ENCODE results near the gene CCDC70.
A peak's percentile ranks its signal among the peaks of the same experiment; 100 is the strongest.

Gene CCDC70

GRCh38 chr13:51829568-51829899, 32.2 kb upstream of the CCDC70 start:
- Histone ChIP-seq H3F3A (ENCODE audit: control insufficient read depth, insufficient read depth) (peaks cover 33% of the 10 kb centered on the region), H4K20me1 (ENCODE audit: control insufficient read depth, insufficient read depth, low read depth, low read length) (no peaks in the 10 kb centered on the region), H3K79me2 (ENCODE audit: control insufficient read depth, low read length) (no peaks in the 10 kb centered on the region), H3K36me3 (ENCODE audit: control insufficient read depth, low read length) (no peaks in the 10 kb centered on the region), H3K27ac (ENCODE audit: low read depth, low read length) (peak overlapping the region; percentile 95), H3K4me3 (ENCODE audit: low read length) (peak overlapping the region; percentile 68), H3K9me3 (ENCODE audit: control insufficient read depth, insufficient read depth, low read length) (no peaks in the 10 kb centered on the region), H3K9me2 (replicated peaks; ENCODE audit: control insufficient read depth, low read length) (no peaks in the 10 kb centered on the region), H3K4me2 (ENCODE audit: low read length) (peak overlapping the region; percentile 87), H3K27me3 (ENCODE audit: control insufficient read depth, low read length) (no peaks in the 10 kb centered on the region), H3K4me1 (ENCODE audit: control insufficient read depth, low read length) (peaks cover 100% of the 10 kb centered on the region)
- TF ChIP-seq EZH2phosphoT487 (IDR thresholded peaks at IDR 0.05; ENCODE audit: borderline replicate concordance, low read length) (no peak), CTCF (IDR thresholded peaks at IDR 0.05; ENCODE audit: low read depth, low read length, poor library complexity, severe bottlenecking) (no peak)

DNA sequence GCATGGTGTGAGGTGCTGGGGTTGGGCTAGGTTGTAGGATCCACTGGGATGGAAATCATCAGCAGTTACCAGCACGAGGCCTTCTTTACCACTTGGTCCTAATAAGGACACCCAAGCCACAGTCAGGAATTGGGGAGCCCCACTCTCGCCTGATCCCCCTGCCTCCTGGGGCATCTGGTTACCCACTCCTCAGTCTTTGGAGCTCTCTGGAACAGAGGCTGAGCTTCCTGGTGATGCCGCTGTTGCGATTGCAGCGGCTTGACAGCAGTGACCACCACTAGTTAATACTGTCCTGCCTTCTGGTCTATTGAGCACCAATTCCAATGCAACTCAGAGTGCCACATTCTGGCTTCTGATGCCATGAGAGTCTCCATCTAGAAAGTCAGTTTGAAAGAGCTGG, 30.2 kb upstream of the CCDC70 start:
- no peaks in the 10 kb centered on the region for H3K79me2 ChIP-seq (ENCODE audit: control insufficient read depth, low read length)
- H3K4me2 ChIP-seq (ENCODE audit: low read length): peak overlapping the region; percentile 87
- peak overlapping the region; percentile 95 for H3K27ac ChIP-seq (ENCODE audit: low read depth, low read length)
- H3K9me2 ChIP-seq (replicated peaks; ENCODE audit: control insufficient read depth, low read length): no peaks in the 10 kb centered on the region
- H3K4me1 ChIP-seq (ENCODE audit: control insufficient read depth, low read length): peaks cover 84% of the 10 kb centered on the region
- TF ChIP-seq CTCF (IDR thresholded peaks at IDR 0.05; ENCODE audit: low read depth, low read length, poor library complexity, severe bottlenecking): no peak
- TF ChIP-seq EZH2phosphoT487 (IDR thresholded peaks at IDR 0.05; ENCODE audit: borderline replicate concordance, low read length): no peak
- H3F3A ChIP-seq (ENCODE audit: control insufficient read depth, insufficient read depth): peaks cover 27% of the 10 kb centered on the region
- peak overlapping the region; percentile 58 for H3K4me3 ChIP-seq (ENCODE audit: low read length)
- H3K9me3 ChIP-seq (ENCODE audit: control insufficient read depth, insufficient read depth, low read length): no peaks in the 10 kb centered on the region
- no peaks in the 10 kb centered on the region for H4K20me1 ChIP-seq (ENCODE audit: control insufficient read depth, insufficient read depth, low read depth, low read length)
- H3K27me3 ChIP-seq (ENCODE audit: control insufficient read depth, low read length): no peaks in the 10 kb centered on the region
- no peaks in the 10 kb centered on the region for H3K36me3 ChIP-seq (ENCODE audit: control insufficient read depth, low read length)

GRCh38 chr13:51832471-51833152, 29.2 kb upstream of the CCDC70 start:
- Histone ChIP-seq H3K4me1 (ENCODE audit: control insufficient read depth, low read length) (peaks cover 73% of the 10 kb centered on the region), H3K9me2 (replicated peaks; ENCODE audit: control insufficient read depth, low read length) (no peaks in the 10 kb centered on the region), H3F3A (ENCODE audit: control insufficient read depth, insufficient read depth) (peaks cover 27% of the 10 kb centered on the region), H4K20me1 (ENCODE audit: control insufficient read depth, insufficient read depth, low read depth, low read length) (no peaks in the 10 kb centered on the region), H3K36me3 (ENCODE audit: control insufficient read depth, low read length) (no peaks in the 10 kb centered on the region), H3K9me3 (ENCODE audit: control insufficient read depth, insufficient read depth, low read length) (no peaks in the 10 kb centered on the region), H3K27me3 (ENCODE audit: control insufficient read depth, low read length) (no peaks in the 10 kb centered on the region), H3K27ac (ENCODE audit: low read depth, low read length) (peak overlapping the region; percentile 95), H3K79me2 (ENCODE audit: control insufficient read depth, low read length) (no peaks in the 10 kb centered on the region), H3K4me2 (ENCODE audit: low read length) (peak overlapping the region; percentile 87), H3K4me3 (ENCODE audit: low read length) (peak overlapping the region; percentile 58)
- TF ChIP-seq CTCF (IDR thresholded peaks at IDR 0.05; ENCODE audit: low read depth, low read length, poor library complexity, severe bottlenecking): peak; percentile 74
- TF ChIP-seq EZH2phosphoT487 (IDR thresholded peaks at IDR 0.05; ENCODE audit: borderline replicate concordance, low read length): no peak
